GM18519 (cell line): Measurements from ENCODE around the gene DVL3.

Experiments
- ATAC-seq: cut with Tn5 transposase; IDR thresholded peaks from one replicate; pipeline ENCODE4 v1.9.1; 2021; ENCODE audit warnings: mild to moderate bottlenecking, moderate library complexity; ENCODE audit not compliant: unreplicated experiment, low FRiP score

DVL3 gene

GRCh38 chr3:184175506-184175905, 20.3 kb downstream of the DVL3 start:
- no peak for ATAC-seq

GRCh38 chr3:184175981-184176376, 20.8 kb downstream of the DVL3 start:
- ATAC-seq = no peak

- no peak for ATAC-seq
Measured at GRCh38 chr3:184176377-184177330, 21.5 kb downstream of the DVL3 start.

- ATAC-seq = no peak
Measured at GRCh38 chr3:184177331-184177731, 22.2 kb downstream of the DVL3 start.

DNA sequence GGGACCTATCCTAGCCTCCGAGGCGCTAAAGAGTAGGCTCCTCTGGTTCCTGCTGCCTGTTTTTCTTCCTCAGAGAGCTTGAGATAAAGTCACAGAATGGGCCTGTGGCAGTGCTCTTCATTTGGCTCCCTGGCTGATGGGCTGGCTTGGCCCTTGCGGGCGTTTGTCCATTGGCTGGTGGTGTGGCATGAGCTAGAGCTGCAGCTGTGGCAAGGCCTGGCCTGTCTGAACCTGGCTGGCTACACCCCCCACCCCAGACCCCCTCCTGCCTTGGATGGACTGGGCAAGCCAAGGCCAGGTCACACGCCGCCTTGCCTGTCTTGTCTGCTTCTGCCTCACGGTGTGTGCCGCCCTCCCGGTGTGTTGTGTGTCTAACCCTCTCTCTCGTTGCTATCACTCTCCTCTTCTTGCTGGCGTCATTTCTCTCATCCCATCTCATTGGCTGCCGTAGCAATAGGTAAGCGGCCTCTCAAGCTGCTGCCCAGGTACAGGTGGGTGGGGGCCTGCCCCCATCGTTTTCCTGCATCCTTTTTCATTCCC, 22.7 kb downstream of the DVL3 start:
- no peak for ATAC-seq

- ATAC-seq = no peak
Measured at GRCh38 chr3:184178521-184179138, 23.5 kb downstream of the DVL3 start.

DNA sequence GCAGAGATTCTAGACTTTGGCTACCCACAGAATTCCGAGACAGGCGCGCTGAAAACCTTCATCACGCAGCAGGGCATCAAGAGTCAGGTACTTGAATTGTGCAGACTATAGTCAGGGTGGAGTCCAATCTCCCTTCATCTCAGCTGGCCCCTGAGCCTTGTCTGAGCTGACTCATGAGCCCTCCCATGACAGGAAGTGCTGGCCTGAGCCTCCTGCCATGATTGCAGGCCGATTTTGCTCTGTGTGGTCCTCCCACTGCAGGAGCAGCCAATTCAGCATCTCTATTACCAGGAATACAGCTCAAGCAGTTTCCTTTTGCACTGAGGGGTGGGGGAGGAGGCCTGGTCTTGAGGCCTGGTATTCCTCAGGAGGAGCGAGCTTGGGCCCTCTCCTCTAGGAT, 25.0 kb downstream of the DVL3 start:
- ATAC-seq = no peak

- no peak for ATAC-seq
Measured at GRCh38 chr3:184181596-184181995, 26.4 kb downstream of the DVL3 start.

GRCh38 chr3:184183679-184184078, 28.5 kb downstream of the DVL3 start:
- ATAC-seq = no peak

- no peak for ATAC-seq
Measured at GRCh38 chr3:184184546-184185230, 29.5 kb downstream of the DVL3 start.

DNA sequence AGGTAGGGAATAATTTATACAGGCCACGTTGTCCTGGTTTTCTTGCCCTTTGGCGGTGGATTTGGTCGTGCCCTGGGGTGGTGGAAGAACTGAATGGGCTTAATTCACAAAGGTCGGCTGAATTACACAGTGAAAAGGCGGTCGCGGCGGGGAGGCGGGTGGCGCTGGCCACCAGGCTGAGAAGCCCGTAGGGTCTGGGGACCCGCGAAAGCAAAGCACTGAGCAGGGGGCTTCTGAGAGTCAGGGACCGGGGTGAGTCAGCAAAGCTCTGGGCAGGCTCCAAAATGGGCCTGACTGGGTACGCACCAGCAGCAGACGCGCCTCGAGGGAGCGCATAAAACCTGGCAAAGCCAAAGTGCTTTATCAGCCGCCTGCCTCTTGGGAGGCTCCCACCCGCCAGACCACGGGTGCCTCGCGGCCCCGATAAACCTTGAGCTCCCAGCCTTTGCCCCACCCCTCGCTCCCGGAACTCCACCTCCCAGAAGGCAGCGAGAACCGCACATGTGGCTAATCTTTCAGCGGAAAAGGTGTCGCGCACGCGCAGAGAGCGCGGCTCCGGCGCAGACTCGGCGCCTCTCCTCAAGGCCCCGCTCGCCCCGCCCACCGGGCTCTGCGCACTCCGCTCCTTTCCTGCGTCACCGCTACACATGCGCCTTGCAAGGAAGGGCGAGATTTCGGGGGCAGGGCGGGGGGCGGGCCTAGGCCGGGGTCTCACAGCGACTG, 30.4 kb downstream of the DVL3 start:
- peak; percentile 82 for ATAC-seq

GRCh38 chr3:184186184-184186901, 31.2 kb downstream of the DVL3 start, which contains the start of gene ABCF3:
TSS of gene ABCF3 (plus strand) at chr3:184186199. CDS start at chr3:184186208, 9 bp downstream.
- peak; percentile 5 for ATAC-seq

GRCh38 chr3:184186902-184187207, 31.7 kb downstream of the DVL3 start:
- ATAC-seq = no peak

- ATAC-seq = no peak
Measured at GRCh38 chr3:184188080-184188479, 32.9 kb downstream of the DVL3 start.

DNA sequence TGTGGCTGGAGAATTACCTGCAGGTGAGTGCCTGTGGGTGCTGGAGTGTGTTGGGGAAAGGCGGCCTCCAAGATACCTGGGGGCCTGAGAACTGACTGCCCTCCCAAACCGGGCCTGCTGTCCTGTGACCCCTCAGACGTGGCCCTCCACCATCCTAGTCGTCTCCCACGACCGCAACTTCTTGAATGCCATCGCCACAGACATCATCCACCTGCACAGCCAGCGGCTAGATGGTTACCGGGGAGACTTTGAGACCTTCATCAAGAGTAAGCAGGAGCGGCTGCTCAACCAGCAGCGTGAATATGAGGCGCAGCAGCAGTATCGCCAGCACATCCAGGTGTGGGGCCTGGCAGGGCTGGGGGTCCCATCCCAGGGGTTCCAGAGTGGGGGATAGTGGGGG, 34.2 kb downstream of the DVL3 start:
- ATAC-seq = no peak

DNA sequence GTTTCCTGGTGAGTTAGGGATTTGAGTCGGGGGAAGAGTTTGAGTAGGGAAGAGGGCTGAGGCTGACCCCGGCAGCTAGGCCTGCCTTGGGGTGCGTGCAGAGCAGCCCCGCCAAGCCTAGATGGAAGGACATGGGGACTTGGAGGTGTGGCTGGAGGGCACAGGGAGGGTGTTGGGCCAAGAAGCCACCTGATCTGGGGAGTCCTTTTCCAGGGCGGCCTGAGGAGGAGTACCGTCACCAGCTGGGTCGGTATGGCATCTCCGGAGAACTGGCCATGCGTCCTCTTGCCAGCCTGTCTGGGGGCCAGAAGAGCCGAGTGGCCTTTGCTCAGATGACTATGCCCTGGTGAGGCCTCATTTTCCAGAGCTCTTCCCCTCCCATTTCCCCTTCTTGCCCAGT, 37.7 kb downstream of the DVL3 start:
- no peak for ATAC-seq

GRCh38 chr3:184193991-184194539, 38.9 kb downstream of the DVL3 start:
- no peak for ATAC-seq

DNA sequence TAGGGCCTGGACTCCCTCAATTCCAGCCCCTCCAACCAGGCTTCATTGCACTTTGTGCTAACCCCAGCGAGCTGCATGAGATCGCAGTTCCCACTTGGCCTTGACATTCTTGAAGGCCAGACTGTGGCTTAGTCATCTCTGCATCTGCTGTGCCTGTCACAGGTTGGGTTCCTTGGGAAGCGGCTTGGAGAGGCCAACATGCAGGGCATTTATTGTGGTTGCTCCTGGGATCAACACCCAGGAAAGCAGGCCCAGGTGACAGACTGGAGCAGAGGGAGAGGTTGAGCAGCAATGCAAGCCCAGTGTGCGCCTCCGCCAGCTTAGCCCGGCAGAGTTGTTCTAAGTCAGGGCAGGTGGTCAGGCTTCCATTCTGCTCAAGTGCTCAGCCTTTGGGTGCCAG, 41.4 kb downstream of the DVL3 start:
- no peak for ATAC-seq

- no peak for ATAC-seq
Measured at GRCh38 chr3:184198509-184198908, 43.3 kb downstream of the DVL3 start.

DNA sequence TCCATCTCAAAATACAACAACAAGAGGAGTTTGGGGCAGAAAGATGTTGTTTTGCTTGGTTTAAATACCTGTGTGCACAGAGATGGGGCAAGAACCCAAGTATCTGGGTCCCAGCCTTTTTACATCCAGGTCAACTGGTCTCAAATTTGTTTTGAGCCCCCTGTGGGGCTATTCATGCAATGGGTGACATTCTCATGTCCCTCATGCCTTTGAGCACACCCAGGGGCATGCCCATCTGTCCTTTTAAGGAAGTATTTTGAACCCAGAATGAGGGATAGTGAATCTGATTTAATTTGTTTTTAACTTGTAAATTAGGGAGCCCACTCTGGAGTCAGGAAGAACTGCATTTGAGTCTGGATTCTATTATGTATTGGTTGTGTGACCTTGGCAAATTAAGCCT, 45.6 kb downstream of the DVL3 start:
- no peak for ATAC-seq
